HEK293 (cell line): Measurements from ENCODE around the gene CARD11.

Experiments
- TCF7L2 ChIP-seq: IDR thresholded peaks from 2 replicates; pipeline ENCODE4 v1.6.1; 2011; ENCODE audit warnings: low read depth, mild to moderate bottlenecking, inconsistent platforms, low read length, moderate library complexity, borderline replicate concordance
- ZBTB21 ChIP-seq: fragments of 450-650 bp; formaldehyde crosslinking; IDR thresholded peaks from 2 replicates; pipeline ENCODE4 v1.5.1; 2017; ENCODE audit warnings: missing biosample characterization, missing genetic modification characterization
- TF ChIP-seq, protein P1 (sequence below): fragments of 450-650 bp; formaldehyde crosslinking; IDR thresholded peaks from 2 replicates; pipeline ENCODE4 v1.5.1; 2016; ENCODE audit warnings: missing biosample characterization, missing genetic modification characterization
- TF ChIP-seq, protein P2 (sequence below): fragments of 450-650 bp; formaldehyde crosslinking; IDR thresholded peaks from 2 replicates; pipeline ENCODE4 v1.5.1; 2016; ENCODE audit warnings: missing biosample characterization, missing genetic modification characterization

DNA sequence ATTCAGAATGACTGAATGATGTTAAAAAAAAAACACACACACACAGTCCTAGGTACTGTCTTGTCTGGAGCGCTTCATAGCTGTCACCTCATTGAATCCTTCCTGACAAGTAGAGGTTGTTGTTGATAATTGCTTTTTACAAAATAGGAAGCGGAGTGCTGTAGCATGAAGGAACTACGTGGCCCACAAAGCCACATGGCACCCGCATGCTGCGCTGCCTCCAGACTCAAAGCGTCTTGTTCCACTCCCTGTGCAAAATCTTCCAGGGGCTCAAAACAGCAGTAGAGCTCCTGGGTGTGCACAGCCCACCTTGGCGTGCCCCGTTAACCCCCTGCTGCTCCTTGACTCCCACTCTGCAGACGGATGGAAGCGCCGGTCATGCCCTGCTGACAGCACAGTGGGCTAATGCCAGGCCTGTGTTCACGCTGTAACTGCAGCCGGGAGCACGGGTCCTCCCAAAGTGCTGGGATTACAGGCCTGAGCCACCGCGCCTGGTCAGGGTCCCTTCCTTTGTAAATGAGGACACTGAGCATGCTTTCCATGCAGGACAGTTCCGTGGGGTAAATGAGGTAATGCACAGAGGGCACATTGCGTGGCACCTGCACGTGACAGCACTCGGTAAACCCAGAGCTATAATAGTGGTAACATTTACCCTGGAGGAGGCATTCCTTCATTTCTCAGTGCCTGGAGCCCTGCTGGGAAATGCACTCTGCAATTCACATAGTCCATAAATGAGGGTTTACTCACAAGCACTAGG, 108.5 kb downstream of the CARD11 start:
- TF ChIP-seq ZBTB21 (tag by site-specific recombination) = no peak
- TF ChIP-seq, protein P1, sequence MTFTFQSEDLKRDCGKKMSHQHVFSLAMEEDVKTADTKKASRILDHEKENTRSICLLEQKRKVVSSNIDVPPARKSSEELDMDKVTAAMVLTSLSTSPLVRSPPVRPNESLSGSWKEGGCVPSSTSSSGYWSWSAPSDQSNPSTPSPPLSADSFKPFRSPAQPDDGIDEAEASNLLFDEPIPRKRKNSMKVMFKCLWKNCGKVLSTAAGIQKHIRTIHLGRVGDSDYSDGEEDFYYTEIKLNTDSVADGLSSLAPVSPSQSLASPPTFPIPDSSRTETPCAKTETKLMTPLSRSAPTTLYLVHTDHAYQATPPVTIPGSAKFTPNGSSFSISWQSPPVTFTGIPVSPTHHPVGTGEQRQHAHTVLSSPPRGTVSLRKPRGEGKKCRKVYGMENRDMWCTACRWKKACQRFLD (tag by site-specific recombination) = no peak
- TF ChIP-seq TCF7L2 = no peak
- TF ChIP-seq, protein P2, sequence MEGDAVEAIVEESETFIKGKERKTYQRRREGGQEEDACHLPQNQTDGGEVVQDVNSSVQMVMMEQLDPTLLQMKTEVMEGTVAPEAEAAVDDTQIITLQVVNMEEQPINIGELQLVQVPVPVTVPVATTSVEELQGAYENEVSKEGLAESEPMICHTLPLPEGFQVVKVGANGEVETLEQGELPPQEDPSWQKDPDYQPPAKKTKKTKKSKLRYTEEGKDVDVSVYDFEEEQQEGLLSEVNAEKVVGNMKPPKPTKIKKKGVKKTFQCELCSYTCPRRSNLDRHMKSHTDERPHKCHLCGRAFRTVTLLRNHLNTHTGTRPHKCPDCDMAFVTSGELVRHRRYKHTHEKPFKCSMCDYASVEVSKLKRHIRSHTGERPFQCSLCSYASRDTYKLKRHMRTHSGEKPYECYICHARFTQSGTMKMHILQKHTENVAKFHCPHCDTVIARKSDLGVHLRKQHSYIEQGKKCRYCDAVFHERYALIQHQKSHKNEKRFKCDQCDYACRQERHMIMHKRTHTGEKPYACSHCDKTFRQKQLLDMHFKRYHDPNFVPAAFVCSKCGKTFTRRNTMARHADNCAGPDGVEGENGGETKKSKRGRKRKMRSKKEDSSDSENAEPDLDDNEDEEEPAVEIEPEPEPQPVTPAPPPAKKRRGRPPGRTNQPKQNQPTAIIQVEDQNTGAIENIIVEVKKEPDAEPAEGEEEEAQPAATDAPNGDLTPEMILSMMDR (tag by site-specific recombination) = no peak
